ENCODE results near the gene BRME1. TPM values are rescaled to one million over a fixed set of nuclear protein-coding genes. Genes with fewer than 3 reads are reported as not detected.

Gene BRME1
- total and polyA plus RNA-seq, 2 of the 13 experiments (the other 11 are each of a cell fraction or from before 2014, with no cell fraction given): 0.74 to 1.5 TPM

DNA sequence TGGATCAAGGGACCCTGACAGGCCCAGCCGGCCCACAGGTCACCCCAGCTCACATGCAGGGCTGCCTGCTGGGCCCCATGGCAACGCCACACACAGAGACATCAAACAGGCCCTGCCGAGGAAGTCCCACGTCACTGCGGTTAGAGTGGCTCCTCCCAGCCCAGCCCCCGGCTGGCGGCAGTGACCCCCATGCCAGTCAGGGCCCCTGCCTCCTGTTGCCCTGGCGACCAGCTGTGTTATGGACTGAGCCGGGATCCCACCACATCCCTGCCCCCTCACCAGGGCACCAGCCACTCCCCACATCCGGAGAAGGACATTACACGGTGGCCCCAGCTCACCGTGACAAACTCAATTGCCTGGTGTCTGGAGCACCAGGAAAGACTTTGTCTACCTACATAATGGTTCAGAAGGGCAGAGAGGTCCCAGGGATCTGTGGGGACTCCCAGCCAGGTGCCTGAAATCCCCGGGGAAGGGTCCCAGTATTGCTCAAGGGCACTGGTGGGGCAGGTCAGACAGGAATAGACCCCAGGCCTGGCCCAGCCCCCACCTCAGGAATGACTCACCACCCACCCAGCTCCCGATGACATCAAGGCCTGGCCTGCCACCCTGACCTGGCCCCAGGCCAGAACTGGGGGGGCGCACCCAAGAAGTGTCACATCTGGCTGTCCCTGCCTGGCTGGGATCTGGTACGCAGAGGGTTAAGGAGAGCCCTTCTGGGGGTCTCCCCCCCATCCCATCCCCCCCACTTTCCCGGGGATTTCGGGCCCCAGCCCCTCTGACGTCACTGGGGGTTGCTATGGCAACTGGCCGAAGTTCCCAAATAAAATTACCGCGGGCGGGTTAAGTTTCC lies 59.1 kb downstream of the BRME1 start (continued):
- no peak; the same call in none of the 2 replicates for TF ChIP-seq HDAC2 (CRISPR knock-in tag; IDR thresholded peaks at IDR 0.05)
- TF ChIP-seq, protein P1, sequence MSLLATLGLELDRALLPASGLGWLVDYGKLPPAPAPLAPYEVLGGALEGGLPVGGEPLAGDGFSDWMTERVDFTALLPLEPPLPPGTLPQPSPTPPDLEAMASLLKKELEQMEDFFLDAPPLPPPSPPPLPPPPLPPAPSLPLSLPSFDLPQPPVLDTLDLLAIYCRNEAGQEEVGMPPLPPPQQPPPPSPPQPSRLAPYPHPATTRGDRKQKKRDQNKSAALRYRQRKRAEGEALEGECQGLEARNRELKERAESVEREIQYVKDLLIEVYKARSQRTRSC (CRISPR knock-in tag; IDR thresholded peaks at IDR 0.05; ENCODE audit: low read depth): no peak
- no peak for TF ChIP-seq FOXA1 (IDR thresholded peaks at IDR 0.05)
- no peak for TF ChIP-seq FOXA1 (CRISPR knock-in tag; IDR thresholded peaks at IDR 0.05)
- TF ChIP-seq ZFP90 (CRISPR knock-in tag; IDR thresholded peaks at IDR 0.05; ENCODE audit: borderline replicate concordance): peak; percentile 72; the same call in 1 of the 2 replicates
- no peak for TF ChIP-seq ZNF878 (CRISPR knock-in tag; IDR thresholded peaks at IDR 0.05)
- TF ChIP-seq SIX4 (CRISPR knock-in tag; IDR thresholded peaks at IDR 0.05): peak; percentile 37; the same call in 1 of the 2 replicates
- TF ChIP-seq, protein P2, sequence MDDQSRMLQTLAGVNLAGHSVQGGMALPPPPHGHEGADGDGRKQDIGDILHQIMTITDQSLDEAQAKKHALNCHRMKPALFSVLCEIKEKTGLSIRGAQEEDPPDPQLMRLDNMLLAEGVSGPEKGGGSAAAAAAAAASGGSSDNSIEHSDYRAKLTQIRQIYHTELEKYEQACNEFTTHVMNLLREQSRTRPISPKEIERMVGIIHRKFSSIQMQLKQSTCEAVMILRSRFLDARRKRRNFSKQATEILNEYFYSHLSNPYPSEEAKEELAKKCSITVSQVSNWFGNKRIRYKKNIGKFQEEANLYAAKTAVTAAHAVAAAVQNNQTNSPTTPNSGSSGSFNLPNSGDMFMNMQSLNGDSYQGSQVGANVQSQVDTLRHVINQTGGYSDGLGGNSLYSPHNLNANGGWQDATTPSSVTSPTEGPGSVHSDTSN (CRISPR knock-in tag; IDR thresholded peaks at IDR 0.05; ENCODE audit: borderline replicate concordance): no peak
- peak; percentile 92 for TF ChIP-seq RFX3 (CRISPR knock-in tag; IDR thresholded peaks at IDR 0.05)
- 0 out of 2 replicates have a peak, but pooled peaks have one; percentile 34 for TF ChIP-seq ZNF772 (CRISPR knock-in tag; IDR thresholded peaks at IDR 0.05)
- peak; percentile 48; the same call in 1 of the 2 replicates for TF ChIP-seq ERF (CRISPR knock-in tag; IDR thresholded peaks at IDR 0.05)
- no peak; the same call in 1 of the 2 replicates for TF ChIP-seq MEIS1 (CRISPR knock-in tag; IDR thresholded peaks at IDR 0.05; ENCODE audit: borderline replicate concordance)
- TF ChIP-seq SRSF1 (optimal IDR thresholded peaks at IDR 0.05; ENCODE audit: low read depth, low read length): peak; percentile 55
- peak; percentile 52; the same call in 1 of the 2 replicates for TF ChIP-seq TARDBP (CRISPR knock-in tag; IDR thresholded peaks at IDR 0.05)
- TF ChIP-seq HDAC6 (IDR thresholded peaks at IDR 0.05; ENCODE audit: low read depth, low read length): no peak
- no peak for TF ChIP-seq PLRG1 (conservative IDR thresholded peaks at IDR 0.05)
- peak; percentile 64 for TF ChIP-seq NCOA2 (CRISPR knock-in tag; IDR thresholded peaks at IDR 0.05)
- peak in 1 of 2 experiments; percentile 43; a peak in 1 of 4 replicates for TF ChIP-seq KLF16 (CRISPR knock-in tag; IDR thresholded peaks at IDR 0.05)
- no peak; the same call in 1 of the 2 replicates for TF ChIP-seq ZMYM3 (CRISPR knock-in tag; IDR thresholded peaks at IDR 0.05)
- TF ChIP-seq ZNF44 (CRISPR knock-in tag; IDR thresholded peaks at IDR 0.05): no peak
- TF ChIP-seq, protein P3, sequence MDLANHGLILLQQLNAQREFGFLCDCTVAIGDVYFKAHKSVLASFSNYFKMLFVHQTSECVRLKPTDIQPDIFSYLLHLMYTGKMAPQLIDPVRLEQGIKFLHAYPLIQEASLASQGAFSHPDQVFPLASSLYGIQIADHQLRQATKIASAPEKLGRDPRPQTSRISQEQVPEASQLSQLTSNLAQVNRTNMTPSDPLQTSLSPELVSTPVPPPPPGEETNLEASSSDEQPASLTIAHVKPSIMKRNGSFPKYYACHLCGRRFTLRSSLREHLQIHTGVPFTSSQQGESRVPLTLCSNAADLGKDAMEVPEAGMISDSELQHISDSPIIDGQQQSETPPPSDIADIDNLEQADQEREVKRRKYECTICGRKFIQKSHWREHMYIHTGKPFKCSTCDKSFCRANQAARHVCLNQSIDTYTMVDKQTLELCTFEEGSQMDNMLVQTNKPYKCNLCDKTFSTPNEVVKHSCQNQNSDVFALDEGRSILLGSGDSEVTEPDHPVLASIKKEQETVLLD (CRISPR knock-in tag; IDR thresholded peaks at IDR 0.05; ENCODE audit: low read depth): no peak
- no peak for TF ChIP-seq HHEX (CRISPR knock-in tag; IDR thresholded peaks at IDR 0.05)
- 0 out of 2 replicates have a peak, but pooled peaks have one; percentile 34 for TF ChIP-seq ZNF296 (CRISPR knock-in tag; conservative IDR thresholded peaks at IDR 0.05)
- 0 out of 2 replicates have a peak, but pooled peaks have one; percentile 15 for TF ChIP-seq LCORL (IDR thresholded peaks at IDR 0.05)
- TF ChIP-seq LCORL (CRISPR knock-in tag; IDR thresholded peaks at IDR 0.05): peak; percentile 77; the same call in 1 of the 2 replicates
- TF ChIP-seq, protein P4, sequence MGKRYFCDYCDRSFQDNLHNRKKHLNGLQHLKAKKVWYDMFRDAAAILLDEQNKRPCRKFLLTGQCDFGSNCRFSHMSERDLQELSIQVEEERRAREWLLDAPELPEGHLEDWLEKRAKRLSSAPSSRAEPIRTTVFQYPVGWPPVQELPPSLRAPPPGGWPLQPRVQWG (CRISPR knock-in tag; IDR thresholded peaks at IDR 0.05; ENCODE audit: borderline replicate concordance, low read depth): no peak
- TF ChIP-seq HNF4G (IDR thresholded peaks at IDR 0.05; ENCODE audit: borderline replicate concordance, low read depth, low read length): peak; percentile 60
- 0 out of 2 replicates have a peak, but pooled peaks have one; percentile 20 for TF ChIP-seq HNF4G (CRISPR knock-in tag; IDR thresholded peaks at IDR 0.05; ENCODE audit: borderline replicate concordance, low read depth)
- TF ChIP-seq TMF1 (CRISPR knock-in tag; IDR thresholded peaks at IDR 0.05; ENCODE audit: low read depth): no peak
